Medulla oblongata (tissue), 1 donor: ENCODE measurements around the gene OPCML.

Experiments
- DNase-seq: peaks from one replicate; pipeline ENCODE4 v3.0.0-alpha.2; 2015; ENCODE audit errors: extremely low spot score

The OPCML gene

DNA sequence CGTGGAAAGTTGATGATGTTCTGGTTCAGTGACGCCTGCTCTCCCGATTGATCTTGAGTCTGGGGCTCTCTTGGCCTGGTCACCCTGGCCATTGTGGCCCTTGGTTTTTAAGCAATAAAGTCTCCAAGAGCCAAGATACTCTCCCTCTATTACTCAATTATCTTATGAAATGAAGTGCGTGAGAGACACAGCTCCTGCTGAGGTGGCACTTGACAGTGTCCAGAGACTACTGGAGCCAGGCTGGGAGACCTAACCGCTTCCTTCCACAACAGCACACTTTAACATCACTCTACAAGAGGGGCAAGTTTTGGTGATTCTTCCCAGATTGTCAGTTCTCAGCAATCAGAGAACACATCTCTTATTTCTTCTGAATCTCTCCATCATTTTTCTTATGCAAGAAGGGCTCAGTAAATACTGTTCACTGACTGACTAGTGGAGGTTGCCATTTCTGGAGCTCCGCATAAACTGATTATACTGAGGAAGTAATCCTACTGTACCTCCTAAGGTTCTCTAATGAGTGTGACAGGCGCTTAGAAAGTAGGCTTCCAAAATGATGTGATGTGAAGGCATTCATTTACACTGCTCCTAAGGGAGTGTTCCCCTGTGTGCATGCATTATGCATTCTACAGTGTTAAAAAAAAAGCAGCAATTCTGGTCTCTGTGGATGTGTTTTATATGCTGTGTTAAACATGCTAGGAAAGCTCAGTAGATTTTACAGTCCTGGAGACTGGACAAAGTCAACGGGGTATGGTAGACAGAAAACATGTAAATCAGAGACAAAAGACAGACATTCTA is 968.0 kb downstream of the OPCML start:
- no peak for DNase-seq

- no peak for DNase-seq
Measured at GRCh38 chr11:132563050-132563449, 969.3 kb downstream of the OPCML start.

DNA sequence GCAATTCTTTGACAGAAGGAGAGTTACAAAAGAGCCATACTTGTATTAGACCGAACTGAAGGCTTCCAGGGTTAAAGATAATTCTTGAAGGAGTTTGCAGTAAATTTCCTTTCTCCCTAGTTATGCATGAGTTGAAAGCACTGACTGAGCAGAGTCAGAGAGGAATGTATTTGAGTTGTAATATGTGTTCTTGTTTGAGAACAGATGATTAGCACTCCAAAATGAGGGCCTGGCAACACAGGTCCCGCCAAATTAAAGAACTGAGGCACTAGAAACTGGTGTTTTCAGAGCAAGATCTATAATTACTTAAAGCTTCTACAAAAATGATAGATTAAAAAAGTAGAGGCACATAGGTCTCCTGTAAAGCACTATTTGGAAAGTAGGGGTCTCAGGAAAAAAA is 970.4 kb downstream of the OPCML start:
- no peak for DNase-seq

DNA sequence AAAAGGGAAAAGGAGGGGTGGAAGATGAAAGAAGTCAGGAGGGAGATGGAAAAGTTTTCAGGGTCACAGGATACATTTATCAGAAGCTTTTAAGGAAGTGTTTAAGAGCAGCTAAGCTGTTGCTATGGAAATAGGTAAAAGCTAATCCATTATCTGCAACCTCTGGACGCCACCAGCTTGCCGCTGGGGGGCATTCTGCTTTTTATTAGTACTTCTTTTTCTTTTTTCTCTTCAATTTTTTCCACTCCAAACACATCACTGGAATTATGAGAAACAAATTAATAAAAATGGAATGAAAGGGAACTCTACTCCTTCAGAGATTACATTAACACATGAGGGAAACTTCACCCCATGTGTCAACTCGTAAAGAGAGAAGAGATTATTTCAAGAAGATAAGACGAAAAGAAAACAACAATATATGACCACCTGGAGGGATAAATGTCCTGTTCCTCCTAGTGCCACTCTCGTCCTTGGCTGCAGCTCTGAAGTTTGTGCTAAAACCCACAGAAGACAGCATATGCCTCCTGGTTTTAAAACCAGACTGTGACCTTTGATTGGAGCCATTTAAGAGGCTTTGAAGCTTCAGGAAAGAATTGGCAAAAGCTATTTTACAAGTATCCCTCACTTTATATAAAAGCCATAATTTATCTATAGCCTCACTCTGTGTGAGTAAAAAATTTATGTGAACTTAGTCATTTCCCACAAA is 972.8 kb downstream of the OPCML start:
- no peak for DNase-seq

GRCh38 chr11:132556316-132556715 is 976.0 kb downstream of the OPCML start:
- peak; percentile 70 for DNase-seq

DNA sequence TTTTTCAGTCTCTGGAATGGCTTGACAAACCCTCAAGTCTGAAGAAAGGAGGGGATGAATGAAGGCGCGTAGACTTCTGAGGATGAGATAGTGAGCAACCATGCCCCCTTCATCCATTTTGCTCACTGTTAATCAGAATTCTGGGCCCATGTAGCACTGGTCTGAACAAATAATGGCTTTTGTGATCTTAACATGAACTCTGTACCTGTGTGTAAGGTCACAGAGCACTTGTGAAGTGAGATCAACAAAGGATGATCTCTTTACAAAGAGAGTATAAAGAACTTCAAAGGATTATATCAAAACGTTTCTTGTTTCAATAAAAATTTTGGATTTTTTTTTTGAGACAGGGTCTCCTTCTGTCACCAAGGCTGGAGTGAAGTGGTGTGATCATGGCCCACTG is 976.7 kb downstream of the OPCML start:
- DNase-seq: no peak

DNA sequence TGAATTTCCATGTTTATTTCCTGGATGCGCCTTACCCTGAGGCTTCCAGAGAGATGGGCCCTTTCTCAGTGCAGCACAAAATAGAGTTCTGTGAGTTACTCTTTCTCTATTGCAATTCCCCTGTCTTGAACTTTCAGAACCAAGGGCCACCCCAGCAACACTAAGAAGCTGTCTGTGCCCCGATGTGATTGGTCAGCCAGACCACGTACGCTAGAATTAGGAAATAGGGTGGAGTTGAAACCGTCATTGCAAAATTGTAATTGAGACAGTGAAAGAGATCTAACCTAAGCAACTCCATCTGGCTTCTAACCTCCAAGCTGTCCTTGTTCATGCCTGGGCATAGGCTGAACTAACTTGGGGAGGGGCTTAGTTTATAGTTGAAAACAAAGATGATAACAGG is 981.3 kb downstream of the OPCML start:
- DNase-seq: no peak

GRCh38 chr11:132549561-132549960 is 982.7 kb downstream of the OPCML start:
- no peak for DNase-seq

DNA sequence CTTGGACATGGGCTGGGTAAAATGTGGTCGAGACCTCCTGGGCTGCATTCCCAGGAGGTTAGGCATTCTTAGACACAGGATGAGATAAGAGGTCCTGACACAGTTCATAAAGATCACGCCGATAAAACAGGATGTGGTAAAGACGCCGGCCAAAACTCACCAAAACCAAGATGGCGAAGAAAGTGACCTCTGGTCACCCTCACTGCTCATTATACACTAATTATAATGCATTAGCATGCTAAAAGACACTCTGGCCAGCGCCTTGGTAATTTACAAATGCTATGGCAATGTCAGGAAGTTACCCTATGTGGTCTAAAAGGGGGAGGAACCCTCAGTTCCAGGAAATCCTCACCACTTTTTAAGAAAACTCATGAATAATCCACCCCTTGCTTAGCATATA is 983.3 kb downstream of the OPCML start:
- no peak for DNase-seq

DNA sequence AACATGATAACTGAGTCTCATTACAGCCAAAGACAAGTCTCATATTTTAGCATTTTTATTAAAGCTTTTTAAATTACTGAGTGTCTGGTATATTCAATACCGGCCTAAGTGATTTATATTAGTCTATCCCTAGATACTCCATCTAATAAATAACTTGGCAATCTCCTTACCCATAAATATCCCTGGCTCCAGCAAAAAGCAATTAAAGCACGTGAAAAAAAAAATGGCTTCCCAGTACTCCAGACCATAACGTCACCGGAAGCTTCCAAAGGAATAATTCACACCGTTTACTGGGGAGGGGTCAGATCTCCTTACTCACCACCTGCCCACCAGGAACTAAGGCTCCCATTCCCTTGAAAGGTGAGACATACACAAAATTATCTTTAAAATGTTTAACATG is 988.3 kb downstream of the OPCML start:
- no peak for DNase-seq

GRCh38 chr11:132541794-132542193 is 990.5 kb downstream of the OPCML start:
- no peak for DNase-seq

GRCh38 chr11:132540581-132540980 is 991.7 kb downstream of the OPCML start:
- peak; percentile 62 for DNase-seq

DNA sequence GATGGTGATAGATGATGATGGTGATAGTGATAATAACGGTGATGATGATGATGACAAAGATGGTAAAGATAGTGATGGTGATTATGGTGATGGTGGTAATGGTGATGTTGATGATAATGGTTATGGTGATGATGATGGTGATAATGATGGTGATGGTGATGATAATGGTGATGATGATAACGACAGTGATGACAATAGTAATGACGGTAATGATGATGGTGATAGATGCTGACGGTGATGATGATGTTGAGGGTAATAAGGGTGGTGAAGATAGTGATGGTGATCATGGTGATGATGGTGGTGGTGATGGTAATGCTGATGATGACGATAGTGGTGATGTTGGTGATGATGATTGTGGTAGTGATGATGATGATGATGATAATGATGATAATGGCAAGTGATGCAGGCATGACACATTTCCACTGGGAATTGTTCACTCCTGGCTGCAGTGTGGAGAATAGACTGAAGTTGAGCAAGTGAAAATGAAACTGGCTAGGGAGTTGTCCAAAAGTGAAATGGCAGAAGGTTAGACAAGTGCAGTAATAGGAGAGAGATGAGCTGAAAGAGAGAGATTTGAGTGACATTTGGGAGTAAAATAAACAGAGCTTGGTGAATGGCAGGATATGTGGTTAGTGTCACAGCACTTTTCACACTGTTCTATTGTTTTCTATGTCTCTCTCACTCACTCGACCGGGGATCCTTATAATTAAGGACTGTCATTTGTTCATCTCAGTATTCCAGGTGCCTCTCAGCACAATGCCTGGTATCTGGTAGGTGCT is 992.5 kb downstream of the OPCML start:
- DNase-seq: no peak

GRCh38 chr11:132538642-132539041 is 993.7 kb downstream of the OPCML start:
- no peak for DNase-seq

- DNase-seq: no peak
Measured at GRCh38 chr11:132535830-132536229, 996.5 kb downstream of the OPCML start.

DNA sequence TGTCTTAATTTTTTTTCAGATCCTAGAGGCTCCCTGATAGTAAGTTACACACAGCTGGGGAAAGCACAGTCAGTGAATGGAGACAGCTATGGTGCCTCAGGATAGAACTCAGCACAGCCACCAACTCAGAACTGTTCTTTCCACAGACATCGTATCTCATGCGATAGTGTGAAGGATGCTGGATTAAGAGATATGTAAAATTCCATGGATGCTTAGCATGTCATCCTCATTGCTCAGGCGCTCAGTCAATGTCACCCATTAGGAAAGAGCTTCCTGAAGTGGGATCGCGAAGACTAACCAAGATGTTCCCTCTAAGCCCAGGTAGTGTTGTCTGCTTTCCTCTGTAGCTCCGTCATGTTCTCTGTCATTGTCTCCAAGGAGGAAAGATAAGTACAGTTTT is 1000.4 kb downstream of the OPCML start:
- no peak for DNase-seq

GRCh38 chr11:132528181-132528580 is 1004.1 kb downstream of the OPCML start:
- DNase-seq: no peak

GRCh38 chr11:132523929-132524328 is 1008.4 kb downstream of the OPCML start:
- no peak for DNase-seq

DNA sequence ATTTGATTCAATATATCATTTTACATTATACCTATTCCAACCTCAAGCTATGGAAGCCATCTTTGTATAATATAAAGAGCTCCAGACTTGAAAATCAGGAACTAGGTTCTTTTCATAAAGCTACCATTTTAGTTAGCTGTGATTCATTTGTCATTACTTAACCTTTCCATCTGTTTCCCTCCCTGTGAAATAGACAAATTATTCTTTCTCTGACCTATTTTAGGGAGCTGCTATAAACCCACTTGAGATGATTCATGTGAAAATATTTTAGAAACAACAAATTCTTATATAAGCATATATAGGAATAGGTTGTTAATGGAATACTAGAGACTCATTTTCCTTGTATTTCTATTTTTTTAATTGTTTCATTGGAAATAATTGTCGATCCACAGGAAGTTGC is 1012.1 kb downstream of the OPCML start:
- DNase-seq: no peak

- no peak for DNase-seq
Measured at GRCh38 chr11:132519241-132519815, 1013.0 kb downstream of the OPCML start.

GRCh38 chr11:132504501-132505041 is 1027.7 kb downstream of the OPCML start:
- no peak for DNase-seq

- DNase-seq: no peak
Measured at GRCh38 chr11:132501356-132501755, 1030.9 kb downstream of the OPCML start.
